Activated CD8-positive, alpha-beta memory T cell treated with anti-CD3 and anti-CD28 coated beads for 24 hours (primary cell): ENCODE measurements around the gene PHOX2A.
"Not testable (repeated sequence)": the region's sequence is repeated elsewhere in the genome, so short reads cannot be mapped to it uniquely, and the experiment has no call there.

ENCODE experiments used
- DNase-seq: peaks from one replicate; pipeline ENCODE4 v3.0.0-alpha.2; 2020

PHOX2A gene

GRCh38 chr11:72221386-72222075 lies 22.4 kb downstream of the PHOX2A start:
- DNase-seq, result no peak

- DNase-seq, result no peak
Measured at GRCh38 chr11:72220696-72221363, 23.1 kb downstream of the PHOX2A start.

- no peak for DNase-seq
Measured at GRCh38 chr11:72218251-72218745, 25.7 kb downstream of the PHOX2A start.

- DNase-seq, result peak; percentile 4
Measured at GRCh38 chr11:72217841-72218240, 26.1 kb downstream of the PHOX2A start.

- no peak for DNase-seq
Measured at GRCh38 chr11:72216638-72217037, 27.3 kb downstream of the PHOX2A start, which contains the start of gene FOLR2. FOLR2 (plus strand) TSS chr11:72216794; CDS start chr11:72218585, 1,791 bp downstream.

- no peak for DNase-seq
Measured at GRCh38 chr11:72209101-72209500, 34.9 kb downstream of the PHOX2A start.

GRCh38 chr11:72208281-72208680 lies 35.7 kb downstream of the PHOX2A start:
- no peak for DNase-seq

GRCh38 chr11:72206794-72207193 lies 37.2 kb downstream of the PHOX2A start:
- peak; percentile 42 for DNase-seq

GRCh38 chr11:72204886-72205285 lies 39.1 kb downstream of the PHOX2A start:
- no peak for DNase-seq

- DNase-seq, result peak; percentile 15
Measured at GRCh38 chr11:72203163-72203562, 40.8 kb downstream of the PHOX2A start.

- peak; percentile 5 for DNase-seq
Measured at GRCh38 chr11:72202571-72202970, 41.4 kb downstream of the PHOX2A start.

GRCh38 chr11:72201445-72201844 lies 42.5 kb downstream of the PHOX2A start:
- DNase-seq, result not testable (repeated sequence)

GRCh38 chr11:72195518-72196270 lies 48.3 kb downstream of the PHOX2A start:
- peak; percentile 32 for DNase-seq

- DNase-seq, result peak; percentile 37
Measured at GRCh38 chr11:72191961-72192381, 52.0 kb downstream of the PHOX2A start, which contains the start of gene FOLR1. FOLR1 (plus strand) TSS chr11:72192140; CDS start chr11:72192174, 34 bp downstream.

GRCh38 chr11:72190631-72191071 lies 53.3 kb downstream of the PHOX2A start:
- DNase-seq, result no peak

- DNase-seq, result no peak
Measured at GRCh38 chr11:72189455-72190250, 54.3 kb downstream of the PHOX2A start.
